ENCODE data around the gene PPP1R8. TPM values are rescaled to one million over a fixed set of nuclear protein-coding genes. Genes with fewer than 3 reads are reported as not detected.

PPP1R8 gene
- total RNA-seq, 1 donor from 2014 or later: 39.7 TPM

DNA sequence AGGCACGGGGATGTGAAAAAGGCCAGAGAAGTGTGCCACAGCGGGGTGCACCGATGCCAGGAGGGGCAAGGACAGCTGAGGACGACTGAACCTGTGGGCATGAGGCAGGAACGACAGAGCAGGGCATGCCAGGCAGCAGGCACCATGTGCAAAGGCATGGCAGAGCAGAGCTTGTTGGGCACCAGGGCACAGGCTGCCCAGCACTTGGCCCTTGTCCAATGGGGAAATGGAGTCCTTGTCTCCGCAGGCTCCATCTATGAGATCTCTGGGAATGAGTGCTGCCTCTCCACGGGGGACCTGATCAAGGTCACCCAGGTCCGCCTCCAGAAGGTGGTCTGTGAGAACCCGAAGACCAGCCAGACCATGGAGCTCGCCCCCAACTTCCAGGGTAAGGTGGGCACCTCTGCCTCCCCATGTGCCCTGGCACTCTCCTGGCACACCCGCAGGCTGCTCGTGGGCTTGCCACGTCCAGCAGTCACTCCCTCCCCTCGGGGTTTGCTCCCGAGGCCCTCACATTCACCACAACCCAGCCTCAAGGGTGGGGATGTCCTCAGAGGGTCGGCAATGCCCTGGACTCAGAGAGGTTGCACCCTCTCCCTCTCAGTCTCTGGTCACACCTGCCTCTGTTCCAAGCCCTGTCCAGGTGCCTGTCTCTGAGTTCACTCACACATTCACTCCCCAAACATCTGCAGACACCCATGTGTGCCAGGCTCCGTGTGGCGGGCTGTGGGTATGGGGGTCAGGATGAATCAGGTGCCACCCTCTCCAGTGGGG lies 45.9 kb downstream of the PPP1R8 start:
- H3K4me1 Mint-ChIP-seq (ENCODE audit: low read depth): peaks cover 17% of the 10 kb centered on the region
- H3K27ac Mint-ChIP-seq (ENCODE audit: unreplicated experiment): peak overlapping the region; percentile 45
- H3K36me3 Mint-ChIP-seq (ENCODE audit: low read depth): no peaks in the 10 kb centered on the region
- H3K4me3 Mint-ChIP-seq (ENCODE audit: unreplicated experiment): no peak overlapping the region
- no peaks in the 10 kb centered on the region for H3K9me3 Mint-ChIP-seq (ENCODE audit: low read depth)
- TF ChIP-seq CTCF (IDR thresholded peaks at IDR 0.05): no peak
- H3K27me3 Mint-ChIP-seq (ENCODE audit: low read depth): peaks cover 3% of the 10 kb centered on the region
- peak; percentile 58 for DNase-seq (ENCODE audit: low spot score)

DNA sequence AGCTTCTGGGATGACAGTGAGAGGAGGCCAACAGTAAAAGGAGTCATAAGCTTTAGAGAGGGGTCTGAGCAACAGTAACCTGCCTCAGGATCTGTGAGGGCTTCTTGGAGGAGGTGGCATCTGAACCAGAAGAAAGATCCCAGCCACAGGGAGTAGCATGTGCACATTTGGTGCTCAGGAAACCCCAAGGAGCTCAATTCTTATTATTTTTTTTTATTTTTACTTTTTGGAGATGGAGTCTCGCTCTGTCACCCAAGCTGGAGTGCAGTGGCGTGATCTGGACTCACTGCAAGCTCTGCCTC lies 46.5 kb downstream of the PPP1R8 start:
- no peaks in the 10 kb centered on the region for H3K9me3 Mint-ChIP-seq (ENCODE audit: low read depth)
- H3K27me3 Mint-ChIP-seq (ENCODE audit: low read depth): peaks cover 3% of the 10 kb centered on the region
- peaks cover 17% of the 10 kb centered on the region for H3K4me1 Mint-ChIP-seq (ENCODE audit: low read depth)
- TF ChIP-seq CTCF (IDR thresholded peaks at IDR 0.05): no peak
- H3K4me3 Mint-ChIP-seq (ENCODE audit: unreplicated experiment): no peak overlapping the region
- no peak overlapping the region for H3K27ac Mint-ChIP-seq (ENCODE audit: unreplicated experiment)
- H3K36me3 Mint-ChIP-seq (ENCODE audit: low read depth): no peaks in the 10 kb centered on the region
- DNase-seq (ENCODE audit: low spot score): no peak

- TF ChIP-seq CTCF (IDR thresholded peaks at IDR 0.05): no peak
- peak; percentile 22 for DNase-seq (ENCODE audit: low spot score)
- no peak overlapping the region for H3K27ac Mint-ChIP-seq (ENCODE audit: unreplicated experiment)
- peaks cover 2% of the 10 kb centered on the region for H3K27me3 Mint-ChIP-seq (ENCODE audit: low read depth)
- no peaks in the 10 kb centered on the region for H3K36me3 Mint-ChIP-seq (ENCODE audit: low read depth)
- H3K4me1 Mint-ChIP-seq (ENCODE audit: low read depth): peaks cover 10% of the 10 kb centered on the region
- H3K4me3 Mint-ChIP-seq (ENCODE audit: unreplicated experiment): no peak overlapping the region
- no peaks in the 10 kb centered on the region for H3K9me3 Mint-ChIP-seq (ENCODE audit: low read depth)
Measured at GRCh38 chr1:27878039-27878438, 47.5 kb downstream of the PPP1R8 start.

- H3K4me3 Mint-ChIP-seq (ENCODE audit: unreplicated experiment): no peak overlapping the region
- peaks cover 2% of the 10 kb centered on the region for H3K36me3 Mint-ChIP-seq (ENCODE audit: low read depth)
- H3K9me3 Mint-ChIP-seq (ENCODE audit: low read depth): no peaks in the 10 kb centered on the region
- peaks cover 8% of the 10 kb centered on the region for H3K4me1 Mint-ChIP-seq (ENCODE audit: low read depth)
- TF ChIP-seq CTCF (IDR thresholded peaks at IDR 0.05): no peak
- DNase-seq (ENCODE audit: low spot score): peak; percentile 30
- no peak overlapping the region for H3K27ac Mint-ChIP-seq (ENCODE audit: unreplicated experiment)
- no peaks in the 10 kb centered on the region for H3K27me3 Mint-ChIP-seq (ENCODE audit: low read depth)
Measured at GRCh38 chr1:27878787-27879335, 48.3 kb downstream of the PPP1R8 start.

- H3K27me3 Mint-ChIP-seq (ENCODE audit: low read depth): no peaks in the 10 kb centered on the region
- H3K36me3 Mint-ChIP-seq (ENCODE audit: low read depth): peaks cover 2% of the 10 kb centered on the region
- no peak for TF ChIP-seq CTCF (IDR thresholded peaks at IDR 0.05)
- no peak overlapping the region for H3K4me3 Mint-ChIP-seq (ENCODE audit: unreplicated experiment)
- no peak overlapping the region for H3K27ac Mint-ChIP-seq (ENCODE audit: unreplicated experiment)
- H3K4me1 Mint-ChIP-seq (ENCODE audit: low read depth): peaks cover 8% of the 10 kb centered on the region
- no peaks in the 10 kb centered on the region for H3K9me3 Mint-ChIP-seq (ENCODE audit: low read depth)
- DNase-seq (ENCODE audit: low spot score): peak; percentile 75
Measured at GRCh38 chr1:27879374-27880082, 48.9 kb downstream of the PPP1R8 start.
